ENCODE data around the gene TRMT13. TPM values are rescaled to one million over a fixed set of nuclear protein-coding genes. Genes with fewer than 3 reads are reported as not detected.
A peak's percentile ranks its signal among the peaks of the same experiment; 100 is the strongest.

Gene TRMT13
- total and polyA plus RNA-seq, 2 of the 13 experiments (the other 11 are each of a cell fraction or from before 2014, with no cell fraction given) = 10.0 to 12.4 TPM

DNA sequence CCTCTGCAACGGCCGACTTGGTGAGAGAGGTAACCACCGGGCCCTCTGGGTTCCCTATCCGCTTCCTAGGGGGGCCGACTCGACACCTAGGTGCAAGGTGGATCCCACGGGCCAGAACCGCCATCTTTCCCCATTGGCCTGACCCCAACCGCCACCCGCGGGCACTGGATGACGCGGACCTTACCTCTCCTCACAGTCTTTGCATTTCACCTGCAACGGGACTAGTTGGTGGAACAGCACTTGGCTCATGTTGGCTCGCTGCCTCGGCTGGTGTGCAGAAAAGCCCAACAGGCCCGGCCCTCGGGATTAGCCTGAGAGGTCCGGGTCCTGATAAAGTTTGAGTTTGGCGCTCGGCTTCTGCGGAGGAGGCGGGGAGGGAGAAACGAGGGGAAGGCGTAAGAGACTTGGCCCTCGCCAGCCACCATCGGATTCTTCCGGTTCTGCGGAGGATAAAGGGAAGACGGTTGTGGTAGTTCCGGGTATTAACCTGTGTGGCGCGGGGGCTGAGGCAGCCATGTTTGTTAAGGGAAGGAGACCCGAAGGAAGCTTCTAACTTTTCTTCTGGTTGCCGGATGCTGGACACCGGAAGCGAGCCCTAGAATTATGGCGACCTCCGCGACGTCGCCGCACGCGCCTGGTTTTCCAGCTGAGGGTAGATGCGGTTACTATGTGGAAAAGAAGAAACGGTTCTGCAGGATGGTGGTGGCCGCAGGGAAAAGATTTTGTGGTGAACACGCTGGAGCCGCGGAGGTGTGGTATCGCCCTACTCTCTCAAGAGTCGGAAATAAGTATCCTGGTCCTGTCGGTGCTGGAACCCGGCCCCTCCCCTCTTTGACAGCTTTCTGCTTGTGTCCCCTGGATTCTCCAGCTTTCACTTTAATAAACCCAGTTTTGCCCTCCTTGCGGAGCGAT lies at the start of gene TRMT13, which contains the start of gene SASS6 (continued):
- TF ChIP-seq ZFAT (CRISPR knock-in tag; conservative IDR thresholded peaks at IDR 0.05) = no peak
- TF ChIP-seq ZNF891 (CRISPR knock-in tag; IDR thresholded peaks at IDR 0.05) = peak; percentile 92
- TF ChIP-seq KLF16 (CRISPR knock-in tag; IDR thresholded peaks at IDR 0.05) = peak in 1 of 2 experiments; percentile 96; a peak in 2 of 4 replicates
- TF ChIP-seq ZNF468 (CRISPR knock-in tag; IDR thresholded peaks at IDR 0.05) = no peak
- peak; percentile 92 for TF ChIP-seq BORCS8-MEF2B (CRISPR knock-in tag; IDR thresholded peaks at IDR 0.05)
- TF ChIP-seq NFKBIZ (CRISPR knock-in tag; IDR thresholded peaks at IDR 0.05) = no peak
- no peak for TF ChIP-seq RCOR2 (CRISPR knock-in tag; IDR thresholded peaks at IDR 0.05)
- TF ChIP-seq, protein P1, sequence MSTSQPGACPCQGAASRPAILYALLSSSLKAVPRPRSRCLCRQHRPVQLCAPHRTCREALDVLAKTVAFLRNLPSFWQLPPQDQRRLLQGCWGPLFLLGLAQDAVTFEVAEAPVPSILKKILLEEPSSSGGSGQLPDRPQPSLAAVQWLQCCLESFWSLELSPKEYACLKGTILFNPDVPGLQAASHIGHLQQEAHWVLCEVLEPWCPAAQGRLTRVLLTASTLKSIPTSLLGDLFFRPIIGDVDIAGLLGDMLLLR (CRISPR knock-in tag; IDR thresholded peaks at IDR 0.05) = no peak; the same call in 1 of the 2 replicates
- TF ChIP-seq, protein P2, sequence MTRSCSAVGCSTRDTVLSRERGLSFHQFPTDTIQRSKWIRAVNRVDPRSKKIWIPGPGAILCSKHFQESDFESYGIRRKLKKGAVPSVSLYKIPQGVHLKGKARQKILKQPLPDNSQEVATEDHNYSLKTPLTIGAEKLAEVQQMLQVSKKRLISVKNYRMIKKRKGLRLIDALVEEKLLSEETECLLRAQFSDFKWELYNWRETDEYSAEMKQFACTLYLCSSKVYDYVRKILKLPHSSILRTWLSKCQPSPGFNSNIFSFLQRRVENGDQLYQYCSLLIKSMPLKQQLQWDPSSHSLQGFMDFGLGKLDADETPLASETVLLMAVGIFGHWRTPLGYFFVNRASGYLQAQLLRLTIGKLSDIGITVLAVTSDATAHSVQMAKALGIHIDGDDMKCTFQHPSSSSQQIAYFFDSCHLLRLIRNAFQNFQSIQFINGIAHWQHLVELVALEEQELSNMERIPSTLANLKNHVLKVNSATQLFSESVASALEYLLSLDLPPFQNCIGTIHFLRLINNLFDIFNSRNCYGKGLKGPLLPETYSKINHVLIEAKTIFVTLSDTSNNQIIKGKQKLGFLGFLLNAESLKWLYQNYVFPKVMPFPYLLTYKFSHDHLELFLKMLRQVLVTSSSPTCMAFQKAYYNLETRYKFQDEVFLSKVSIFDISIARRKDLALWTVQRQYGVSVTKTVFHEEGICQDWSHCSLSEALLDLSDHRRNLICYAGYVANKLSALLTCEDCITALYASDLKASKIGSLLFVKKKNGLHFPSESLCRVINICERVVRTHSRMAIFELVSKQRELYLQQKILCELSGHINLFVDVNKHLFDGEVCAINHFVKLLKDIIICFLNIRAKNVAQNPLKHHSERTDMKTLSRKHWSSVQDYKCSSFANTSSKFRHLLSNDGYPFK (CRISPR knock-in tag; IDR thresholded peaks at IDR 0.05; ENCODE audit: borderline replicate concordance) = peak; percentile 98
- TF ChIP-seq ISX (CRISPR knock-in tag; conservative IDR thresholded peaks at IDR 0.05) = no peak
- no peak for TF ChIP-seq ZNF550 (CRISPR knock-in tag; IDR thresholded peaks at IDR 0.05; ENCODE audit: borderline replicate concordance)
- 0 out of 2 replicates have a peak, but pooled peaks have one; percentile 66 for TF ChIP-seq HOXD1 (CRISPR knock-in tag; IDR thresholded peaks at IDR 0.05)
- TF ChIP-seq ZNF775 (CRISPR knock-in tag; IDR thresholded peaks at IDR 0.05; ENCODE audit: borderline replicate concordance) = no peak
- TF ChIP-seq SIN3A (IDR thresholded peaks at IDR 0.05; ENCODE audit: borderline replicate concordance, low read depth, low read length) = peak; percentile 98
- TF ChIP-seq, protein P3, sequence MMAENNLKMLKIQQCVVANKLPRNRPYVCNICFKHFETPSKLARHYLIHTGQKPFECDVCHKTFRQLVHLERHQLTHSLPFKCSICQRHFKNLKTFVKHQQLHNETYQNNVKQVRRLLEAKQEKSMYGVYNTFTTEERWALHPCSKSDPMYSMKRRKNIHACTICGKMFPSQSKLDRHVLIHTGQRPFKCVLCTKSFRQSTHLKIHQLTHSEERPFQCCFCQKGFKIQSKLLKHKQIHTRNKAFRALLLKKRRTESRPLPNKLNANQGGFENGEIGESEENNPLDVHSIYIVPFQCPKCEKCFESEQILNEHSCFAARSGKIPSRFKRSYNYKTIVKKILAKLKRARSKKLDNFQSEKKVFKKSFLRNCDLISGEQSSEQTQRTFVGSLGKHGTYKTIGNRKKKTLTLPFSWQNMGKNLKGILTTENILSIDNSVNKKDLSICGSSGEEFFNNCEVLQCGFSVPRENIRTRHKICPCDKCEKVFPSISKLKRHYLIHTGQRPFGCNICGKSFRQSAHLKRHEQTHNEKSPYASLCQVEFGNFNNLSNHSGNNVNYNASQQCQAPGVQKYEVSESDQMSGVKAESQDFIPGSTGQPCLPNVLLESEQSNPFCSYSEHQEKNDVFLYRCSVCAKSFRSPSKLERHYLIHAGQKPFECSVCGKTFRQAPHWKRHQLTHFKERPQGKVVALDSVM (CRISPR knock-in tag; IDR thresholded peaks at IDR 0.05) = peak; percentile 47; the same call in 1 of the 2 replicates
- no peak for TF ChIP-seq PCBP1 (IDR thresholded peaks at IDR 0.05; ENCODE audit: borderline replicate concordance, low read depth, low read length)
- TF ChIP-seq TP53 (CRISPR knock-in tag; conservative IDR thresholded peaks at IDR 0.05) = peak; percentile 76
- TF ChIP-seq, protein P4, sequence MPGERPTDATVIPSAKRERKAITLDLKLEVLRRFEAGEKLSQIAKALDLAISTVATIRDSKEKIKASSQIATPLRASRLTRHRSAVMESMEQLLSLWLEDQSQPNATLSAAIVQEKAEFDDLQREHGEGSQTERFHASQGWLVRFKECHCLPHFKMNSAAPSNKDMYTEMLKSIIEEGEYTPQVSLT (CRISPR knock-in tag; IDR thresholded peaks at IDR 0.05; ENCODE audit: borderline replicate concordance, low read depth) = no peak
- TF ChIP-seq, protein P5, sequence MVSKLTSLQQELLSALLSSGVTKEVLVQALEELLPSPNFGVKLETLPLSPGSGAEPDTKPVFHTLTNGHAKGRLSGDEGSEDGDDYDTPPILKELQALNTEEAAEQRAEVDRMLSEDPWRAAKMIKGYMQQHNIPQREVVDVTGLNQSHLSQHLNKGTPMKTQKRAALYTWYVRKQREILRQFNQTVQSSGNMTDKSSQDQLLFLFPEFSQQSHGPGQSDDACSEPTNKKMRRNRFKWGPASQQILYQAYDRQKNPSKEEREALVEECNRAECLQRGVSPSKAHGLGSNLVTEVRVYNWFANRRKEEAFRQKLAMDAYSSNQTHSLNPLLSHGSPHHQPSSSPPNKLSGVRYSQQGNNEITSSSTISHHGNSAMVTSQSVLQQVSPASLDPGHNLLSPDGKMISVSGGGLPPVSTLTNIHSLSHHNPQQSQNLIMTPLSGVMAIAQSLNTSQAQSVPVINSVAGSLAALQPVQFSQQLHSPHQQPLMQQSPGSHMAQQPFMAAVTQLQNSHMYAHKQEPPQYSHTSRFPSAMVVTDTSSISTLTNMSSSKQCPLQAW (CRISPR knock-in tag; IDR thresholded peaks at IDR 0.05) = peak; percentile 93
- no peak for TF ChIP-seq KLF13 (CRISPR knock-in tag; IDR thresholded peaks at IDR 0.05)

All from HepG2 (cell line).